ENCODE measurements around the gene NDFIP1.

DNA sequence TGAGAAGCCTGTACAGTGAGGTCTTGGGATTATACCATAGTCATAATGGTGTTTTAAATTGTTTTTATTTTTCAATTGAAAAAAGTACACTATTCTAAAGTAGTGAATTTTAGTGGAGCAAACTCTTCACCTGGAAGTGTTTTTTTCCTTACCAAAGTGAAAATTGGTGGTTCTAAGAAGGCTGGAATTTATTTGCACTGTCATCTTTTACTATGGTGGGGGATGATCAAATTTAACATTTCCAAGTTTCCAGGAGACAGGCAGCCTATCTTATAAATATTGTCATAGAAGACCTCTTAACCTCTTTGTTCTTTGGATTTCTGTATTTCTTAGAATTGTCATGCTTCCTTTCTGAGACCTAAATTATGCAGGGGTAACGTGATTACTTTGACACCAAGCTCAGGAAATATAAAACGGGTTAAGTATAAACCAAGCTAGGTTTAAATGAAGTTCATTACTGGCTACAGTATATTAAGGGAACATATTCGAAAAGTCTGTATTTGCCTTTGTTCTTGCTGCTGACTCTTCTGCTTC is 20.2 kb downstream of the NDFIP1 start:
- TF ChIP-seq RAD21 (IDR thresholded peaks at IDR 0.05; ENCODE audit: low read length) (no peak), RFX5 (IDR thresholded peaks at IDR 0.05; ENCODE audit: low read depth, low read length) (no peak), BHLHE40 (IDR thresholded peaks at IDR 0.05; ENCODE audit: low read depth, low read length) (no peak), POLR2A (IDR thresholded peaks at IDR 0.05; ENCODE audit: low read depth, low read length) (no peak), MXI1 (IDR thresholded peaks at IDR 0.05; ENCODE audit: borderline replicate concordance, low read depth, low read length) (no peak), CEBPB (IDR thresholded peaks at IDR 0.05; ENCODE audit: low read depth, low read length) (no peak), MAZ (IDR thresholded peaks at IDR 0.05; ENCODE audit: borderline replicate concordance, low read depth, low read length) (no peak), SMC3 (IDR thresholded peaks at IDR 0.05; ENCODE audit: low read depth, low read length) (no peak), MAFK (IDR thresholded peaks at IDR 0.05; ENCODE audit: low read depth, low read length) (no peak)
- TF ChIP-seq, protein P1, sequence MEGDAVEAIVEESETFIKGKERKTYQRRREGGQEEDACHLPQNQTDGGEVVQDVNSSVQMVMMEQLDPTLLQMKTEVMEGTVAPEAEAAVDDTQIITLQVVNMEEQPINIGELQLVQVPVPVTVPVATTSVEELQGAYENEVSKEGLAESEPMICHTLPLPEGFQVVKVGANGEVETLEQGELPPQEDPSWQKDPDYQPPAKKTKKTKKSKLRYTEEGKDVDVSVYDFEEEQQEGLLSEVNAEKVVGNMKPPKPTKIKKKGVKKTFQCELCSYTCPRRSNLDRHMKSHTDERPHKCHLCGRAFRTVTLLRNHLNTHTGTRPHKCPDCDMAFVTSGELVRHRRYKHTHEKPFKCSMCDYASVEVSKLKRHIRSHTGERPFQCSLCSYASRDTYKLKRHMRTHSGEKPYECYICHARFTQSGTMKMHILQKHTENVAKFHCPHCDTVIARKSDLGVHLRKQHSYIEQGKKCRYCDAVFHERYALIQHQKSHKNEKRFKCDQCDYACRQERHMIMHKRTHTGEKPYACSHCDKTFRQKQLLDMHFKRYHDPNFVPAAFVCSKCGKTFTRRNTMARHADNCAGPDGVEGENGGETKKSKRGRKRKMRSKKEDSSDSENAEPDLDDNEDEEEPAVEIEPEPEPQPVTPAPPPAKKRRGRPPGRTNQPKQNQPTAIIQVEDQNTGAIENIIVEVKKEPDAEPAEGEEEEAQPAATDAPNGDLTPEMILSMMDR (conservative IDR thresholded peaks at IDR 0.05; ENCODE audit: low read depth, low read length): no peak
